ENCODE data around the gene FRMD4B.

The FRMD4B gene

GRCh38 chr3:69182588-69183316, 203.1 kb downstream of the FRMD4B start:
- peak; percentile 48 for DNase-seq (ENCODE audit: low read depth)
- TF ChIP-seq CTCF (IDR thresholded peaks at IDR 0.05; ENCODE audit: control insufficient read depth, insufficient read depth, low read depth, low read length, missing control alignments) = no peak
- no peak overlapping the region for H3K4me3 ChIP-seq (ENCODE audit: control insufficient read depth, low read depth, low read length)

GRCh38 chr3:69181592-69182211, 204.2 kb downstream of the FRMD4B start:
- DNase-seq (ENCODE audit: low read depth) = no peak
- TF ChIP-seq CTCF (IDR thresholded peaks at IDR 0.05; ENCODE audit: control insufficient read depth, insufficient read depth, low read depth, low read length, missing control alignments) = no peak
- H3K4me3 ChIP-seq (ENCODE audit: control insufficient read depth, low read depth, low read length) = no peak overlapping the region

GRCh38 chr3:69180869-69181591, 204.9 kb downstream of the FRMD4B start:
- no peak overlapping the region for H3K4me3 ChIP-seq (ENCODE audit: control insufficient read depth, low read depth, low read length)
- TF ChIP-seq CTCF (IDR thresholded peaks at IDR 0.05; ENCODE audit: control insufficient read depth, insufficient read depth, low read depth, low read length, missing control alignments) = no peak
- DNase-seq (ENCODE audit: low read depth) = no peak

GRCh38 chr3:69179740-69180372, 206.0 kb downstream of the FRMD4B start:
- TF ChIP-seq CTCF (IDR thresholded peaks at IDR 0.05; ENCODE audit: control insufficient read depth, insufficient read depth, low read depth, low read length, missing control alignments) = no peak
- DNase-seq (ENCODE audit: low read depth) = no peak
- no peak overlapping the region for H3K4me3 ChIP-seq (ENCODE audit: control insufficient read depth, low read depth, low read length)

GRCh38 chr3:69178838-69179739, 206.8 kb downstream of the FRMD4B start:
- DNase-seq (ENCODE audit: low read depth) = no peak
- H3K4me3 ChIP-seq (ENCODE audit: control insufficient read depth, low read depth, low read length) = no peak overlapping the region
- no peak for TF ChIP-seq CTCF (IDR thresholded peaks at IDR 0.05; ENCODE audit: control insufficient read depth, insufficient read depth, low read depth, low read length, missing control alignments)
